RPMI8226 (cell line): ENCODE results near the gene SH3TC2.

Source experiments
- DNase-seq: peaks from one replicate; pipeline ENCODE4 v3.0.0-alpha.2; 2015

The SH3TC2 gene

DNA sequence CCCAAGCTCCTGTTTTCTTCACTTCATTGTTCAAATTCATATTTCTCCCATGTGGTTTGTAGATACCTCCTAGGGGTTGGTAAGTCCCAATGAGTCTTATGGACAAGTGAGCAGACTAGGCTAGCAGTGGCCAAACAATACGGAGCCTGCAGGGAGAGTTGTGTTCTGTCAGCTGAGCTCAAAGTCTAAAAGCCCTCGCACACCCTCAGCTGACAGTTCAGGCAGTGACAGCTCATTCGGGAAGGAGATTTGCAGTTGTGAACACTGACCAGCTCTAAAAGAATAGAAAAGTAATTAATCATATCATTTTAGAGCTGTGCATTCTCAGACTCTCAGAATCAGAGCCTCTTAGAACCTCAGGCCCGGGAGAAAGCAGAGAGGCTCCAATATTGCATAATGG lies 95.1 kb downstream of the SH3TC2 start:
- DNase-seq = no peak

DNA sequence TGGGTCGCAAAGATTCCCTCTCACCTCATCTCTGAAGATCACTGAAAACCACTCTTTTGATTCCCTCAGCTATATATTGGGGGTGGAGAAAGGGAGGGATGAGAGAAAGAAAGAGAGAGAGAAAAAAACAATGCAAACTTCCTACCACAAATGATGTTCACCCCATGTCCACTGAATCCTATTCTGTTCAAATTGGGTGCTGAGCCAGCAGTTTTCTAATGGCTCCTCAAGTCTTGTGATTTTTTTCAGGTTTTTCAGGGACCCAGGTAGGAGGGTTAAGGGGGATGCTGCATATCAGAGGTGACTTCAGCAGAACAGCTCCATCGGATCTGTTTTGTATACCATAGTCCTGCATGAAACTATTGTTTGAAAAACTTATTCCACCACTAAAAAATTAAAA lies 95.9 kb downstream of the SH3TC2 start:
- DNase-seq = no peak

DNA sequence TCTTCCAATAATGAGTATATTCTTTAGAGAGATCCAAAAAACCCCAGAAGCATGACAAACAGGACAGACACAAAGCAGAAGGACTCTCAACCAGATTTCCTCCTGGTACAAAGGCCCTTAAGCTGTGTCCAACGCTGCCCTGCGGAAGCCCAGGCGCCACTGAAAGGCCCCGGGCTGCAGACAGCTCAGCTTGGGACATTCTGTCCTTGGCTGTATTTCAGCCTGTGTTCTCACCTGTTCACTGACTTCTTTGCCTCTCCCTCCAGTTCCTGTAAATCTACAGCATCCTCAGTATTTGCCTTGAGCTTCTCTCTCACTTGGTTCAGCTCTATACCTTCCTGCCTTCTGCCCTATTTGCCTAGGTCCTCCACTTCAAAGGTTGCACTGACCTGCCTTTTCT lies 96.5 kb downstream of the SH3TC2 start:
- no peak for DNase-seq

DNA sequence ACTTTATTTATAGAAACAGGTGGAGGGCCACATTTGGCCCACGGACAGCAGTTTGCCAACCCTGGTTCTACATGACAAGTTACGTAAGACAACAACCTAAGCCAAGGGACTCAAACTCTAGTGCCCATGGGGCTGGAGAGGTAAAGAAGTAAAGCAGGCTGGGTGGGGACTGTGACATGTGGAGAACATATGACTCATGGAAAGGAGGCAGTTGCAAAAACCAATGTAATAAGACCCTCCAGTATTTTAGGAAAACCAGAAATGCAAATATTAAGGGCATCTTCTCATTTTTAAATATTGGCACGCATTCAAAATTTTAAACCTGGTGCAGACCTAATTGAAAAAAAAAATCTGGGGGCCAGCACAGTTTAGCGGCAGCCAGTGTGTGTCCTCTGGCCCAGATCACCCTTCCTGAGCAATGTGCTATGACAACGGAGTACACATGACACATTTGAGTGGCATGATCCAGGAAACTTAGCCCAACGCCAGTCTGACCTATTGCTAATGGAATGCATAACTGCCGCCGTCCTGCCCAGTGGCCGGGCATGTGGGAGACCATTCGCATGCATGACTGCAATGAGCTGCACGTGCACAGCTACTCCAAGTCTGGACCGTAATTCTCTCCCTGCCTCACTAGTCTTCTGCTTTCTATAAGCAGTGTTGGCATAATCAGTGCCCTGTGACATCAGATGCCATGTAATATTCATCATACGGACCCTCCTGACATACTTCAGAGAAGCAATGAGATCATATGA lies 97.2 kb downstream of the SH3TC2 start:
- no peak for DNase-seq

DNA sequence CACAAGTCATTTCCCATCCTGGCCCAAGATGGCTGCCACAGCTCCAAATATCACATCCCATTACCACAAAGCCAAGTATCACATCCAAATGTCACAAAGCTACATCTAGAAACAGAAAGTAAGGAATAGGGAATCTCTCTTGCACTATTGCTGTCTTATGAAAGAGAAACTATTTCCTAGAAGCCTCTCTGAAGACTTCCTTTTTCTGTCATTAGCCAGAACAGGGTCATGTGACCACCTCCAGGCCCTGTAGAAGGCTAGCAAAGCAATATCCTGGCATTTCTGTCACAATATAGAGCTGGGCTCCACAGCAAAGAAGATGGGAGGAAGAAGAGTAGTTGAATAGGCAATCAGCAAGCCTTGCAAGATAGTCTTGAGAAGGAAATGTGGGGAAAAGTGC lies 99.2 kb downstream of the SH3TC2 start:
- peak; percentile 26 for DNase-seq

DNA sequence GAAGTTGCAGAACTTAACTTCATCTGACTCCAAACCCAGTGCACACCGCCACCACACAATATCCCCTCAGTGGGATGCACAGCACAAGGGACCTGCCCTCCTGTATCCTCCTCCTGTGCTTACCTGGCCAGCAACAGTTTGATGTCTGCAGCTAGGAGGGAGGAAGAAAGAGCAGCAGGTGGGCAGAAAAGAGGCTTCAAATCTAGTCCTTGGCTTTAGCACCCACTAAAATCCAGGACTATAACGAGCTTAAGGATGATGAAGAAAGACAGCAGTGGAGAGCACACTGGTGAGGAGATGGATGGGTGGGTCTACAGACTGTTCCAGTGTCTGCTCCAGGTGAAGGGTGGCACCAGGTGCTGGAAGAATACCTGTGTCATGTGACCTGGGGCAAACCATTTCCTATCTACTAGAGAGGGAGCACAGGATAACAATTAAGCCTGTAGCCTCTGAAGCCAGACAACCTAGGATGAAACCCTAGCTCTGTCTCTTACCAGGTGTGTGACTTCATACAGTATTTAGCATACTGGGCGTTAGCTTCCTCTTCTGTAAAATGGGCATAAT lies 100.0 kb downstream of the SH3TC2 start:
- no peak for DNase-seq

DNA sequence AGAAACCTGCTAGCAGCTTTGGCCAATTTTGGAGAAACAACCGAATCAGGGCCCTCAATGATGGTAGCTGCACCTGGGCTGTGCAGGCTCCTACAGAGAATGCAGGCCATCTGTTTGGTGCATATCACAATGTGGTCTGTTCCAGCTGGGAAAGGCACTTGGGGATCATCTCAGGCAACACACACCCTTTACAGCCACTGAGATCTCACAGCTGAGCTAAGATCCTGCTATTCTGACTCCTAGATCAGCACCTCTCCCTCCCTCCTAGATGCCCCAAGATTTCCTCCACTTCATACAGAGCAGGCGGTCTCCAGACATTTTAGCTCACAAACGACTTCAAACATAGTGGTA lies 100.7 kb downstream of the SH3TC2 start:
- no peak for DNase-seq

DNA sequence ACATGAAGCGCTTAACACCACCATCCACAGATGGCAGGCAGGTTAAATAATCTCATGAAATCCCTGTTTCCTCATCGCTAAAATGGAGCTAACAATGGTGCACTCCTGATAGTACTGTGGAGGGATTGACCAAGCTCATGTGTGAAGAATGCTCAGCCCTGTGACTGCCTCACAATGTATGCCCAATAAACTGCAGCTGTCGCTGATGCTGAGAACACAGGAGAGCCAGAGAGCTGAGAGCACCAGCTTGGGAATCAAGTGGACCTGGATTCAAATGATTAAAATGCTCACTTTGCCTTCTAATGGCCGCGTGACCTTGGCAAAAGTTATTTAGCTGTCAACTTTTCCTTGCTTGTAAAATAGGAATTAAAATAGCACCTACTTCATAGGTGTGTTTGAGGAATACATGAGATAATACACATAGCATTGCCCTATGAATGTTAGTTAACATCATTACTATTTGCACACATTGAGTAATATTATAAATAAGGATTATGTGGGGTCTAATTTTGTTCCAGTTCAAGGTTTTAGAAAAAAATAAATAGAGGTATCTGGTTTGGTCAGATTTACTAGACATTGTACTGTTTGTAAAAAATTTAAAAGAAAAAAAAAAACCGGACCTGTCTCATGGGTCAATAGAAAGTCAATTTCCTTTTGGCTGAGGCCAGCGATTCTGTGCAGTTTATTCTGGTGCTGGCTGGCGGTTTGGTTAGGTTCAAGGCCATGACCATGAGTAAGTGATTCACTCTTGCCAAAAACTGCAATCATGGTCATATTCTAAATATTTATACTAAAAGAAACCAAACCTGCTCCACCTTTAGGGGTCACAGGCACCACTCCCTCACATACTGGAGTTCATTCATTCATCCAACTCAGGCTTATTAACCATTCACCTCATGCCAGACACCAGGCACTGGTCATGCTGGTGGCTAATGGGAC lies 101.3 kb downstream of the SH3TC2 start:
- DNase-seq = no peak

DNA sequence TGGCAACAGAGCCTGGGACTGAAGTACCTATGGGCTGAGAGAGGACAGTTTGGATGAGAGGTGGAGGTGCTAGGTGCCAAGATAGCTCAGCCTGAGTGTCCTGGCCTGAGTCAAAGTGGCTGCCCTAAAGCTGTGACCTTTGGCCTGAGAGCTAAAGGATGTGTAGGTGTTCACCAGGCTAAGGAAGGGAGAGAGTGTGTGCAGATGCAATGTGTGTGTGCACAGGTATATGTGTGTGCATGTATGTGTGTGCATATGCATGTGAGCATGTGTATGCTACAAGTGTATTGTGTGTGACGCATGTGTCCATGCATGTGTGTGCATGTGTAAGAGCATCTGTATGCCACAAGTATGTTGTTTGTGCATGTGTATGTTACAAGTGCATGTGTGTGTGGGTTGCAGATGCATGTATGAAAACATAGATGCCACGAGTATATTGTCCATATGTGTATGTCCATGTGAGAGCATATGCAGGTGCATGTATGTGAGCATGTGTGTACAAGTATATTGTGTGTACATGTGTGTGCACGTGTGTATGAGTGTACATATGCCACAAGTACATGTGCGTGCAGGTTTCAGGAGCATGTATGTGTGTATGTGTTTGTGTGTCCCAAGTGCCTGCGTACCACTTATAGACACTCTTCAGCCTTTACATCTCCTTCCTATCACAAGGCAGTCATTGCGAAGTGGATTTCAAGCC lies 102.6 kb downstream of the SH3TC2 start:
- DNase-seq = no peak

DNA sequence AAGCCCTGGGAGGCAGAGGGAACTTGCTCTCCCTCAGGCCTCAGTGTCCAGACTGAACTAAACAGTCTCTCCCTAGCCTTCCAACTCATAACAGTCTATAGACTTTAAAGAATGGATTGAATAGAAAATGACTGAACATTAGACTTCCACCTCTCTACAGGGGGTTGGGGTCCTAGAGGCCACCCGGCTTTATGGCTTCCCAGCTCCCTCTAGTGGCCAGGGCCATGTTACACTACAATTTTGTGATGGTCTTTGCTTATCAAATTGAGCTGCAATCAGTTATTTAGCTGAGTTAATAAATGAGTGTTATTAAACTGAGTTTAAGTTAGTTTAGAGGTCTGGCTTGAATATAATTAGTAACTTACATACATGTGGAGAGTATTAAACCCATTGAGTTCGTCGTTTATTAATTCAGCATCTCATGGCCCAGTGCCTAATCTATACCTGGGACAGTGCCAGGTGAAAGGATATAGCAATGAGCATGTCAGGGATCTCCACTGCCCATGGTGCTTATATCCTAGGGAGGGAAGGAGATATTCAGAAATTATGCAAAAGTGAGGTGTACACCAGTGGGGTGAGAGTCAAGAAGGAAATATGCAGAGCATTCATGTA lies 105.2 kb downstream of the SH3TC2 start:
- DNase-seq = peak; percentile 52

DNA sequence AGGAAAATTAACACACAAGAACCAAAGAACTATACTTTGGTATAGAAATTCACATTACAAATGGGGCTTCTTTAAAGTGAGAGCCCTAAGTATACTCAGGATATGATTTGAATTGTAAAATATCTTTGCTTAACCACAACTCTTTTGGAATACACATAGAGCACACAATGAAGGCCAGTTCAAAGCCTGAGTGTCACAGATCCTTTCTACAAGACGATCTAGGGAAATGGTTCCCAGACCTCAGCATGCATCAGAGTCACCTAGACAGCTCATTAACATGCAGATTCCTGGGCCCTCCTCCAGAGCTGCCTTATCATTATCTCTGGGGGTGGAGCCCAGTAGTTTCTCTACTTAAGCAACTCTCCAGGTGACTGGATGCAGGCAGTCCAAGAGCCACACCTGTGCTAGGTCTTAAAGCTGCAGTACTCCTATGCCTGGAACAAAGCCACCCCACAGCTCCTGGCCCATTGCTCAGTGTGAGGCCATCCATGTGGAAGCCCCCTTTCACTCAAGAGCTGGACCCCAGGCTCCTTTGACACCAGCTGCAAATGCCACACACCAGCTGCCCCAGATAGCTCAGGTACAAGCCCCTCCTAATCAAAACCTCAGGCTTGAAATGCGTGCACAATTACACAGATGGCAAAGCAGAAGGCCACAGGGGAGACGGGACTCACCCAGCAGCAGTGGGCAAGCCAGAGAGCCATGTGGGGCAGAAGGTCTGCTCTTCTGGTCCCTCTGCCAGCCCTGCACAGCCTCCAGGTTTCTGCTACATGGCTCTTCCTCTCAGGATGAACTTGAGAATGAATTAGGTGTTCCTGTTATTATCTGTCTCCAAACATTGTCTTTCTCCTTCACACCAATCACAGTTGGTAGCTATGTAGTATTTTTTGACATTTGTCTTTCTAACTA lies 106.1 kb downstream of the SH3TC2 start:
- DNase-seq = peak; percentile 12
